CD4-positive, alpha-beta T cell (primary cell): ENCODE measurements around the gene HOXB3. TPM values are rescaled to one million over a fixed set of nuclear protein-coding genes. Genes with fewer than 3 reads are reported as not detected.

Experiments used
- ATAC-seq: fragments of 200-7000 bp; cut with Tn5 transposase; one replicate; pipeline ENCODE4 v1.10.0; 2022; ENCODE audit warnings: mild to moderate bottlenecking; ENCODE audit not compliant: poor library complexity
- CTCF ChIA-PET: fragments of 350-600 bp; sonication (Branson Sonifier 250); formaldehyde crosslinking; loops from one replicate; lab custom pipeline; 2021; ENCODE audit warnings: antibody characterized with exemption, inconsistent platforms; lab: Charles Lee
- POLR2A ChIA-PET: fragments of 350-600 bp; sonication (Branson Sonifier 250); formaldehyde crosslinking; loops from one replicate; lab custom pipeline; 2021; ENCODE audit warnings: antibody characterized with exemption, inconsistent platforms; lab: Charles Lee
- DNase-seq, 14 experiments: peaks; one replicate each; pipeline ENCODE4 v3.0.0-alpha.2; 2013 to 2020; ENCODE audit warnings: mixed read lengths in 2 of 14
- H3K27ac ChIP-seq, 2 donors: one replicate each; pipeline versions ENCODE4 v1.5.1 to v1.7.0; 2013; ENCODE audit warnings: low read length in 2 of 2, low read depth in 1 of 2, mild to moderate bottlenecking in 1 of 2
- H3K27me3 ChIP-seq, 2 experiments: 1 replicate in 1 of 2; 2 replicates in 1 of 2; pipeline versions ENCODE4 v1.6.1 to v1.7.0; 2013; ENCODE audit warnings: low read length in 2 of 2, control low read depth in 1 of 2, mild to moderate bottlenecking in 1 of 2, moderate library complexity in 1 of 2; ENCODE audit not compliant: insufficient read depth in 2 of 2, control insufficient read depth in 1 of 2
- H3K36me3 ChIP-seq: one replicate; pipeline ENCODE4 v1.6.1; 2013; ENCODE audit warnings: low read length, control low read depth; ENCODE audit not compliant: insufficient read depth
- H3K4me1 ChIP-seq: one replicate; pipeline ENCODE4 v1.6.1; 2013; ENCODE audit warnings: low read length, control low read depth; ENCODE audit not compliant: insufficient read depth
- H3K4me3 ChIP-seq: one replicate; pipeline ENCODE4 v1.5.1; 2013; ENCODE audit warnings: mild to moderate bottlenecking, low read length, moderate library complexity
- H3K9me3 ChIP-seq, 2 experiments: 1 replicate in 1 of 2; 2 replicates in 1 of 2; pipeline versions ENCODE4 v1.6.1 to v1.7.0; 2013; ENCODE audit warnings: low read length in 2 of 2, mild to moderate bottlenecking in 2 of 2, control low read depth in 1 of 2, moderate library complexity in 1 of 2; ENCODE audit not compliant: control insufficient read depth in 1 of 2, insufficient read depth in 1 of 2
- H3K27ac Mint-ChIP-seq: one replicate; pipeline ENCODE4 v1.8.0; 2020; ENCODE audit warnings: mixed read lengths
- H3K27me3 Mint-ChIP-seq: one replicate; pipeline ENCODE4 v1.8.0; 2021; ENCODE audit warnings: mixed read lengths
- H3K36me3 Mint-ChIP-seq: one replicate; pipeline ENCODE4 v1.8.0; 2021; ENCODE audit warnings: low read depth, mixed read lengths
- H3K4me1 Mint-ChIP-seq: one replicate; pipeline ENCODE4 v1.8.0; 2021; ENCODE audit warnings: low read depth, mixed read lengths
- H3K4me3 Mint-ChIP-seq: one replicate; pipeline ENCODE4 v1.8.0; 2020; ENCODE audit warnings: mild to moderate bottlenecking, mixed read lengths
- H3K9me3 Mint-ChIP-seq: one replicate; pipeline ENCODE4 v1.8.0; 2020; ENCODE audit warnings: mixed read lengths
- intact Hi-C, 2 experiments: fragments of 100-400 bp; cut with DNase I in 1 of 2; cut with micrococcal nuclease in 1 of 2; formaldehyde crosslinking; loops; one replicate each; pipeline versions ENCODE4 v1.15.1 to v1.9.0; 2023 to 2025; cut with DNase I, micrococcal nuclease
- total RNA-seq, 174 experiments: library from RNA in 2 of 174; stranded (reverse) in 2 of 174; gene quantifications; one replicate each; pipeline ENCODE4 v1.2.3 and lab custom pipeline; 2021 to 2026
- TF ChIP-seq, protein P1 (sequence below): fragments of 200-600 bp; IDR thresholded peaks from one replicate; pipeline ENCODE4 v1.8.0; 2022; ENCODE audit warnings: antibody characterized with exemption, mild to moderate bottlenecking

Gene HOXB3
- total RNA-seq, 2 experiments from 2014 or later: 0.25 to 0.36 TPM

DNA sequence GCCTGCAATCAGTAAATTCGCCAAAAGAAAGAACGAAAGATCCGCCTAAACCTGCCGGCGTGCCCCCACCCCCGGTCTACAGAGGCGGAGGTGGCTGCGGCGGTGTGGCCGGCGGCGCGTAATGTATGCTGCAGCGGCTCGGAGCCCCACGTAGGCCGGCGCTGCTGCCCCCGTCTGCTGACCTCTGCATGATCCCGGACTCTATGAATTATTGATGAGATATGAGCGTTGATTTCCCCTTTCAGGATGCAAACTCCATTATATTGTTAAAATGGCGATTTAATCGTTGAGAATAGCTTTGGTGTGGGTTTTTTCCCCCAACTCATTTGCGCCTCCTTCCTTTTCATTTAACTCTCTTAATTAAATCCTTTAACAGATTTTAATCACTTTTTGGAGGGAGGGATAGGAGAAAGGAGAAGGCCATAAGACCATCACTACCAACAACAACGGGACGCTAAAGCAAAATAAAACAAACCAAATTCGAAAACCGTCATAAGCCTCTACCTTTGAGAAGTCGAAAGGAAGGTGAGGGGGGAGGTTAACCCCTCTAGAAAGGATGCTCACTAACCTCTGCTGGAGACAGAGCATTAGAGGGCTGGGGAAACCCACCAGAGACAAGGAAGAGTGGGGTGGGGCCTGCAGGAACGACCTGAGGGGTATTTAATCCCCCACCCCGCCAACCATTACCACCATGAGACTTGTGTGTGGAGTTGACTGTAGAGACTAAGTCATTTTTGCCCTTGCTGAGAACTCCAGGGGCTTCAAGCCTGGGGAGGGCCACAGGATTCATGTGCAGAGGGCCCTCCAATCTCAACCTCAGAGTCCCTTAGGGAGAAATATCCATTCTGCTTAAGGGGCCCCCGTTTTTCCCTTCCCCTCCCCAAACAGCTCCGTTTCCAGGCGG is 3.4 kb downstream of the HOXB3 start:
- POLR2A ChIA-PET: interaction anchor here (2.0 to 2.1 kb wide), 2 partner anchors 24 to 253 kb away, joined by 5 to 6 read pairs; no protein-coding TSS in a partner anchor
- H3K27ac ChIP-seq: no peak overlapping the region
- peaks cover 30% of the 10 kb centered on the region for H3K4me1 Mint-ChIP-seq
- H3K4me3 ChIP-seq: peak overlapping the region; percentile 81
- H3K27ac Mint-ChIP-seq: no peak overlapping the region
- ATAC-seq (no peak), DNase-seq (peak in 3 of 14 experiments; percentile 50 to 58 (median 50))
- H3K9me3 Mint-ChIP-seq: no peaks in the 10 kb centered on the region
- H3K4me1 ChIP-seq: peaks cover 34% of the 10 kb centered on the region
- H3K36me3 Mint-ChIP-seq: no peaks in the 10 kb centered on the region
- TF ChIP-seq, protein P1, sequence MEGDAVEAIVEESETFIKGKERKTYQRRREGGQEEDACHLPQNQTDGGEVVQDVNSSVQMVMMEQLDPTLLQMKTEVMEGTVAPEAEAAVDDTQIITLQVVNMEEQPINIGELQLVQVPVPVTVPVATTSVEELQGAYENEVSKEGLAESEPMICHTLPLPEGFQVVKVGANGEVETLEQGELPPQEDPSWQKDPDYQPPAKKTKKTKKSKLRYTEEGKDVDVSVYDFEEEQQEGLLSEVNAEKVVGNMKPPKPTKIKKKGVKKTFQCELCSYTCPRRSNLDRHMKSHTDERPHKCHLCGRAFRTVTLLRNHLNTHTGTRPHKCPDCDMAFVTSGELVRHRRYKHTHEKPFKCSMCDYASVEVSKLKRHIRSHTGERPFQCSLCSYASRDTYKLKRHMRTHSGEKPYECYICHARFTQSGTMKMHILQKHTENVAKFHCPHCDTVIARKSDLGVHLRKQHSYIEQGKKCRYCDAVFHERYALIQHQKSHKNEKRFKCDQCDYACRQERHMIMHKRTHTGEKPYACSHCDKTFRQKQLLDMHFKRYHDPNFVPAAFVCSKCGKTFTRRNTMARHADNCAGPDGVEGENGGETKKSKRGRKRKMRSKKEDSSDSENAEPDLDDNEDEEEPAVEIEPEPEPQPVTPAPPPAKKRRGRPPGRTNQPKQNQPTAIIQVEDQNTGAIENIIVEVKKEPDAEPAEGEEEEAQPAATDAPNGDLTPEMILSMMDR: no peak
- intact Hi-C loops: no loop called here
- CTCF ChIA-PET: interaction anchor here (1.7 to 2.3 kb wide), 2 partner anchors 251 to 279 kb away, joined by 6 to 9 read pairs; no protein-coding TSS in a partner anchor
- H3K36me3 ChIP-seq: no peaks in the 10 kb centered on the region
- H3K27me3 ChIP-seq: peaks cover 68 to 88% of the 10 kb centered on the region in 2 experiments
- no peaks in the 10 kb centered on the region for H3K9me3 ChIP-seq
- peak overlapping the region; percentile 93 for H3K4me3 Mint-ChIP-seq
- H3K27me3 Mint-ChIP-seq: peaks cover 100% of the 10 kb centered on the region

DNA sequence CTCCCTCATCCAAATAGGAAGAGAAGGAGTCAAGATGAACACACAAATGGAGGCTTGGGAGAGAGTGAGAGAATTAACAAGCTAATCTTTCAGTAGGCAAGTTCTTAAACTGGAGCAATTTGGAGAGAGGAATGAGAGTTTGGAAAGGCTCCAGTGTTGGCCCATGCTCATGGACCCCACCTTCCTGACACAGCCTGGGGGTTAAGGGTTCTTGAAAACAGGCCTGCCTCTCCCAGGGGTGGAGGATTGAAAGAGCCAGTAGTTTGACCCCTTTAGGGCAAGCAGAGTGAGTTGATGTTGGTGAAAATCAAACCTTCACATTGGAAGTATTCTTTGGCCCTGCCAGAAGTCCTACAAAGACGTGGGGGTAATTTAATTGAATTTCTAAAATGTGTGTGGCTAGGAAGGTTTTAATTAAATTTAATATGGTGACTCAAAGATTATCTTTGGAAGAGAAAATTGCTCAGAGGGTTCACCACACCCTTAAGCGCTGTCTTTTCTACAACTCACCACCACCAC is 5.8 kb downstream of the HOXB3 start:
- peaks cover 53% of the 10 kb centered on the region for H3K4me1 Mint-ChIP-seq

DNA sequence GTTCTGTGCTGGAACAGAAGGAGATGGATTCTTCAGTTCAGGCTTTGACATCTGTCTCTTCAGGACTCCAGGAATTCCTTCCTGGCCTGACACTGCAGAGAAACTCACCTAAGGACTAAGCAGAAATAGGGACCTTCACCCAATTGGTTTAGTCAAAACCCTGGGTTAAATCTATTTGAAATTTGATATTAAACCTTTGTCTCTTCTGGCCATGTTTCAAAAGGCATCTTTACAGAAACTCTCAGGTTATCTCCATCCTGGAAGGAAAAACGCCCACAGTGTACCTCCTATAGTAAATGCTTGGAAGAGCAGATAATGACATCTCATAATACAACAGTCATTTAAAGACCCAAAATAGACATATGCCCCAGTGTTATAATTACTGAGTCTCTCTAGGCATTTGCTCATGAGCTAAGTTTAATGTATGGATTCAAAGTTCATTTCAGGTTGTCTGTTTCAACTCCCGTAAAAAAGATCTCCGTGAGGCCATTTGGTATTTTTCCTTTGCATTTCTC is 6.3 kb downstream of the HOXB3 start:
- H3K27me3 ChIP-seq: peaks cover 71 to 87% of the 10 kb centered on the region in 2 experiments
- H3K36me3 Mint-ChIP-seq: no peaks in the 10 kb centered on the region
- H3K36me3 ChIP-seq: no peaks in the 10 kb centered on the region
- ChIA-PET POLR2A (interaction anchor here (0.6 to 0.7 kb wide), 2 partner anchors 19 to 39 kb away, joined by 3 read pairs; no protein-coding TSS in a partner anchor), CTCF (interaction anchor here (1.2 to 1.6 kb wide), 3 partner anchors 9 to 232 kb away, joined by 3 to 5 read pairs (median 4); partner anchors contain the start of gene HOXB5)
- DNase-seq (no peak), ATAC-seq (no peak)
- H3K9me3 ChIP-seq: peaks cover 0 to 3% of the 10 kb centered on the region in 2 experiments
- TF ChIP-seq, protein P1: no peak
- H3K4me3 Mint-ChIP-seq: peak overlapping the region; percentile 60
- intact Hi-C loops: no loop called here
- no peaks in the 10 kb centered on the region for H3K9me3 Mint-ChIP-seq
- H3K4me1 ChIP-seq: peaks cover 55% of the 10 kb centered on the region
- no peak overlapping the region for H3K27ac ChIP-seq
- H3K27me3 Mint-ChIP-seq: peaks cover 100% of the 10 kb centered on the region
- no peak overlapping the region for H3K27ac Mint-ChIP-seq
- H3K4me3 ChIP-seq: no peak overlapping the region
- H3K4me1 Mint-ChIP-seq: peaks cover 59% of the 10 kb centered on the region

More for the DNA sequence above, 5.8 kb downstream of the HOXB3 start:
- Mint-ChIP-seq H3K27me3 (peaks cover 100% of the 10 kb centered on the region), H3K36me3 (no peaks in the 10 kb centered on the region), H3K4me3 (peak overlapping the region; percentile 60), H3K9me3 (no peaks in the 10 kb centered on the region), H3K27ac (no peak overlapping the region)
- Histone ChIP-seq H3K4me3 (no peak overlapping the region), H3K4me1 (peaks cover 50% of the 10 kb centered on the region), H3K9me3 (peaks cover 0 to 3% of the 10 kb centered on the region in 2 experiments), H3K27ac (no peak overlapping the region), H3K27me3 (peaks cover 71 to 88% of the 10 kb centered on the region in 2 experiments), H3K36me3 (no peaks in the 10 kb centered on the region)
- ChIA-PET CTCF (interaction anchor here (1.2 to 1.5 kb wide), 2 partner anchors 35 to 232 kb away, joined by 3 to 5 read pairs; no protein-coding TSS in a partner anchor), POLR2A (interaction anchor here (0.6 kb wide), 1 partner anchor 19 kb away, joined by 3 read pairs; no protein-coding TSS in a partner anchor)
- intact Hi-C loops: no loop called here
- ATAC-seq: no peak
- no peak for DNase-seq
- TF ChIP-seq, protein P1: no peak
